HL-60 (cell line): ENCODE data around the gene RNASE4.
"Not testable (repeated sequence)": the region's sequence is repeated elsewhere in the genome, so short reads cannot be mapped to it uniquely, and the experiment has no call there.

Experiments
- DNase-seq, 2 experiments: peaks; one replicate each; pipeline ENCODE4 v3.0.0-alpha.2; 2010 to 2020; ENCODE audit warnings: low read depth in 1 of 2, low spot score in 1 of 2
- H3K27ac ChIP-seq: fragments of 250-450 bp; sonication (Bioruptor Pico); replicated peaks from 2 replicates; pipeline ENCODE4 v1.5.1; 2020; ENCODE audit warnings: mild to moderate bottlenecking, moderate library complexity
- H3K27me3 ChIP-seq: fragments of 250-450 bp; sonication (Bioruptor Pico); 2 replicates; pipeline ENCODE4 v1.5.1; 2021; ENCODE audit warnings: mild to moderate bottlenecking, moderate library complexity; ENCODE audit not compliant: insufficient read depth, poor library complexity, severe bottlenecking
- H3K4me3 ChIP-seq: replicated peaks from 2 replicates; pipeline ENCODE4 v1.5.1; 2011; ENCODE audit warnings: mild to moderate bottlenecking, control low read depth, low read length; ENCODE audit not compliant: insufficient read depth
- GABPA ChIP-seq: IDR thresholded peaks from 2 replicates; pipeline ENCODE4 v1.6.1; 2012; ENCODE audit warnings: low read depth
- POLR2AphosphoS5 ChIP-seq: IDR thresholded peaks from 2 replicates; pipeline ENCODE4 v1.6.1; 2012; ENCODE audit warnings: low read depth
- SPI1 ChIP-seq: IDR thresholded peaks from 2 replicates; pipeline ENCODE4 v1.6.1; 2012; ENCODE audit warnings: low read depth, mild to moderate bottlenecking, borderline replicate concordance
- TF ChIP-seq, protein P1 (sequence below): IDR thresholded peaks from 2 replicates; pipeline ENCODE4 v1.6.1; 2012; ENCODE audit warnings: low read depth; ENCODE audit not compliant: insufficient replicate concordance
- TF ChIP-seq, protein P2 (sequence below): IDR thresholded peaks from one replicate; pipeline ENCODE4 v1.5.1; 2011; ENCODE audit warnings: low read length, control low read depth, inconsistent platforms; ENCODE audit not compliant: insufficient read depth

The RNASE4 gene

DNA sequence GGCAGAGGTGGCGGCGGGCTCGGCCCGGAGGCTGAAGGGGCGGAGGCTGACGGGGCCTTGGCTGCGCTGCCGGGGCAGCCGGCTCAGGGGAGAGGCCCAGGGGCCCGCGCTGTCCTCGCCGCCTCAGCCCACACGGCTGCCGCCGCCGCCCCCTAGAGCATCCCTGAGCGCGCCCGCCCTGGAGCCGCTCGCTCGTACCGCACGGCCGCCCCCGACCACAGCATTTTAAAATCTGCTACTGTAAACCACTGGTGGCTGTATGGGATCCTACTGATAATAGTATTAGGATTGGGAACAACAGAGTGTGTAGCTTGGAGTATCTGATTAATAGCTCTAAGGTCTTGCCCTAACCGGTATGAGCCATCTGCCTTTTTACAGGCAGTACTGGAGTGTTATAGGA, 39.1 kb downstream of the RNASE4 start:
- no peak overlapping the region for H3K27ac ChIP-seq
- no peak for DNase-seq
- H3K27me3 ChIP-seq: no peaks in the 10 kb centered on the region
- no peak overlapping the region for H3K4me3 ChIP-seq
- TF ChIP-seq, protein P1, sequence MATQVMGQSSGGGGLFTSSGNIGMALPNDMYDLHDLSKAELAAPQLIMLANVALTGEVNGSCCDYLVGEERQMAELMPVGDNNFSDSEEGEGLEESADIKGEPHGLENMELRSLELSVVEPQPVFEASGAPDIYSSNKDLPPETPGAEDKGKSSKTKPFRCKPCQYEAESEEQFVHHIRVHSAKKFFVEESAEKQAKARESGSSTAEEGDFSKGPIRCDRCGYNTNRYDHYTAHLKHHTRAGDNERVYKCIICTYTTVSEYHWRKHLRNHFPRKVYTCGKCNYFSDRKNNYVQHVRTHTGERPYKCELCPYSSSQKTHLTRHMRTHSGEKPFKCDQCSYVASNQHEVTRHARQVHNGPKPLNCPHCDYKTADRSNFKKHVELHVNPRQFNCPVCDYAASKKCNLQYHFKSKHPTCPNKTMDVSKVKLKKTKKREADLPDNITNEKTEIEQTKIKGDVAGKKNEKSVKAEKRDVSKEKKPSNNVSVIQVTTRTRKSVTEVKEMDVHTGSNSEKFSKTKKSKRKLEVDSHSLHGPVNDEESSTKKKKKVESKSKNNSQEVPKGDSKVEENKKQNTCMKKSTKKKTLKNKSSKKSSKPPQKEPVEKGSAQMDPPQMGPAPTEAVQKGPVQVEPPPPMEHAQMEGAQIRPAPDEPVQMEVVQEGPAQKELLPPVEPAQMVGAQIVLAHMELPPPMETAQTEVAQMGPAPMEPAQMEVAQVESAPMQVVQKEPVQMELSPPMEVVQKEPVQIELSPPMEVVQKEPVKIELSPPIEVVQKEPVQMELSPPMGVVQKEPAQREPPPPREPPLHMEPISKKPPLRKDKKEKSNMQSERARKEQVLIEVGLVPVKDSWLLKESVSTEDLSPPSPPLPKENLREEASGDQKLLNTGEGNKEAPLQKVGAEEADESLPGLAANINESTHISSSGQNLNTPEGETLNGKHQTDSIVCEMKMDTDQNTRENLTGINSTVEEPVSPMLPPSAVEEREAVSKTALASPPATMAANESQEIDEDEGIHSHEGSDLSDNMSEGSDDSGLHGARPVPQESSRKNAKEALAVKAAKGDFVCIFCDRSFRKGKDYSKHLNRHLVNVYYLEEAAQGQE: no peak
- TF ChIP-seq, protein P2, sequence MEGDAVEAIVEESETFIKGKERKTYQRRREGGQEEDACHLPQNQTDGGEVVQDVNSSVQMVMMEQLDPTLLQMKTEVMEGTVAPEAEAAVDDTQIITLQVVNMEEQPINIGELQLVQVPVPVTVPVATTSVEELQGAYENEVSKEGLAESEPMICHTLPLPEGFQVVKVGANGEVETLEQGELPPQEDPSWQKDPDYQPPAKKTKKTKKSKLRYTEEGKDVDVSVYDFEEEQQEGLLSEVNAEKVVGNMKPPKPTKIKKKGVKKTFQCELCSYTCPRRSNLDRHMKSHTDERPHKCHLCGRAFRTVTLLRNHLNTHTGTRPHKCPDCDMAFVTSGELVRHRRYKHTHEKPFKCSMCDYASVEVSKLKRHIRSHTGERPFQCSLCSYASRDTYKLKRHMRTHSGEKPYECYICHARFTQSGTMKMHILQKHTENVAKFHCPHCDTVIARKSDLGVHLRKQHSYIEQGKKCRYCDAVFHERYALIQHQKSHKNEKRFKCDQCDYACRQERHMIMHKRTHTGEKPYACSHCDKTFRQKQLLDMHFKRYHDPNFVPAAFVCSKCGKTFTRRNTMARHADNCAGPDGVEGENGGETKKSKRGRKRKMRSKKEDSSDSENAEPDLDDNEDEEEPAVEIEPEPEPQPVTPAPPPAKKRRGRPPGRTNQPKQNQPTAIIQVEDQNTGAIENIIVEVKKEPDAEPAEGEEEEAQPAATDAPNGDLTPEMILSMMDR: no peak
- TF ChIP-seq SPI1: no peak
- TF ChIP-seq POLR2AphosphoS5: no peak
- TF ChIP-seq GABPA: no peak

DNA sequence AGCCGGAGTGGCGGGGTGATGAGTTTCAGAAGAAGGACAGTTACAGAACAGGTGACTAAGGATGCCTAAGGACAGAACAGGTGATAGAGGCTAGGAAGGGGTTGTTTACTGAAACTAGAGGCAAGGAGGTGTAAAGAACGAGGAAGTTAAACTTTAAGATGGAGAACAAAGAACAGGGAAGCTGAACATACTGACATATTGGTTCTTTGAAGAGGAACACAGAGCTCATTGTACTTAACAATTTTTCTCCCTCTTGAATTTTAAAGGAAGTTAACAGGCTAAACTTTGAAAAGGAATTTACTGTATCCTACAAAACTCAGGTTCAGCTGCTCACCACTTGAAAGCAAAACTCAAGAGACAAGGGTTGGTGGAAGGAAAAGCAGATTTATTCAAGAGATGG, 41.8 kb downstream of the RNASE4 start:
- not testable (repeated sequence) for DNase-seq, H3K27ac ChIP-seq, H3K27me3 ChIP-seq, H3K4me3 ChIP-seq

DNA sequence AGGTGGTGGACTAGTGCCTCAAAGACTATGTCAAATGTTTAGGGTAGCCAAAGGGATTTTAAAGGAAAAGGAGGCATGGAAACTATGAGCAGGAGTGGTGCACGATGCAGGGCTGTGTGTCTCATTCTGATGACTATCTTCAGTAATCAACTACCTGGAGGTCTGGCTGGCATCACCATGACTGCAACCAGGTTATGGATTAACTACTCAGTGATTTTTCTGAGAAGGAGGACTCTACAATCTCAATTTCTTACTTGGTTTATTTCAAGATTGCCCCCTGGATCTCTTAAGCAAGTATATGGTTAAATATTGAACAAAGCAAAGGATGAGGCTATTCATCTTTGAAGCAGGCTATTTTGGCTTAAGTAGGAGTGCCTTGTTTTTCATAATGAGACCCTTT, 42.2 kb downstream of the RNASE4 start:
- Histone ChIP-seq H3K4me3 (no peak overlapping the region), H3K27me3 (no peaks in the 10 kb centered on the region), H3K27ac (no peak overlapping the region; the same call in 1 of the 2 replicates)
- DNase-seq: no peak
- TF ChIP-seq, protein P2: no peak
- TF ChIP-seq, protein P1: no peak
- TF ChIP-seq SPI1 (no peak), POLR2AphosphoS5 (no peak), GABPA (no peak)

DNA sequence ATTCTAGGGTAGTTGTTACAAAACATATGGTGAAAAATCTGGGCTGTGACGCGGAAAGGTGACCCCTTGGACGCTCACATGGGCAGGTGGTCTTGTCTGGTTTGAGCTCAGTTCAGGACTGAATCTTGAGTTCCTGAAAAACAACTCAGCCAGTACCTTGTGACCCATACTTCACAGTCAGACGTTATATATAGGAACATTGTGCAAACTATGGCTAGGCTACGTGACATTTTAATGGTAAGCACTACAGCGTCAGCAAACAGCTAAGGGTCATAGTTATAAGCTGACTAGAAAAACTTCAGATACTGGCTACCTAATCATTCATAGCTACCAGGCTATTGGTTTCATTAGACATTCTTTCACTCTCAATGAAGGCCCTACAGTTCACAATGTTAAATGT, 46.5 kb downstream of the RNASE4 start:
- DNase-seq: no peak
- no peaks in the 10 kb centered on the region for H3K27me3 ChIP-seq
- TF ChIP-seq POLR2AphosphoS5 (no peak), SPI1 (no peak), GABPA (no peak)
- TF ChIP-seq, protein P1: no peak
- TF ChIP-seq, protein P2: no peak
- H3K27ac ChIP-seq: no peak overlapping the region
- H3K4me3 ChIP-seq: no peak overlapping the region
